GM19328 (cell line): ENCODE results near the gene DISP3.

Source experiments
- ATAC-seq: cut with Tn5 transposase; IDR thresholded peaks from one replicate; pipeline ENCODE4 v1.9.1; 2021; ENCODE audit warnings: mild to moderate bottlenecking, moderate library complexity; ENCODE audit not compliant: unreplicated experiment

DISP3 gene

GRCh38 chr1:11538886-11539285, 59.9 kb downstream of the DISP3 start:
- no peak for ATAC-seq

GRCh38 chr1:11539850-11540772, 61.2 kb downstream of the DISP3 start:
- no peak for ATAC-seq

GRCh38 chr1:11540773-11541160, 61.8 kb downstream of the DISP3 start:
- ATAC-seq = no peak

- no peak for ATAC-seq
Observed at GRCh38 chr1:11541236-11541635, 62.3 kb downstream of the DISP3 start.

- ATAC-seq = no peak
Observed at GRCh38 chr1:11541956-11542355, 63.0 kb downstream of the DISP3 start.

GRCh38 chr1:11543392-11543791, 64.4 kb downstream of the DISP3 start:
- ATAC-seq = no peak

GRCh38 chr1:11543796-11544195, 64.8 kb downstream of the DISP3 start:
- ATAC-seq = no peak

- no peak for ATAC-seq
Observed at GRCh38 chr1:11546456-11546855, 67.5 kb downstream of the DISP3 start.

GRCh38 chr1:11550664-11551283, 71.8 kb downstream of the DISP3 start:
- no peak for ATAC-seq

GRCh38 chr1:11558276-11558675, 79.3 kb downstream of the DISP3 start:
- ATAC-seq = no peak

- ATAC-seq = no peak
Observed at GRCh38 chr1:11558871-11559590, 80.1 kb downstream of the DISP3 start.

- no peak for ATAC-seq
Observed at GRCh38 chr1:11559591-11559970, 80.6 kb downstream of the DISP3 start.

GRCh38 chr1:11560061-11560460, 81.1 kb downstream of the DISP3 start:
- ATAC-seq = no peak

GRCh38 chr1:11561740-11562139, 82.8 kb downstream of the DISP3 start:
- ATAC-seq = no peak

- no peak for ATAC-seq
Observed at GRCh38 chr1:11562664-11563063, 83.7 kb downstream of the DISP3 start.

- no peak for ATAC-seq
Observed at GRCh38 chr1:11563560-11564069, 84.7 kb downstream of the DISP3 start.

GRCh38 chr1:11564237-11564636, 85.3 kb downstream of the DISP3 start:
- no peak for ATAC-seq

- ATAC-seq = no peak
Observed at GRCh38 chr1:11566042-11566850, 87.3 kb downstream of the DISP3 start.

- no peak for ATAC-seq
Observed at GRCh38 chr1:11567244-11568065, 88.5 kb downstream of the DISP3 start.

- no peak for ATAC-seq
Observed at GRCh38 chr1:11568687-11569086, 89.7 kb downstream of the DISP3 start.
